K562 (cell line): Measurements from ENCODE around the gene CCDC85C. TPM values are rescaled to one million over a fixed set of nuclear protein-coding genes. Genes with fewer than 3 reads are reported as not detected.

Experiments
- ATAC-seq: fragments of 200-7000 bp; cut with Tn5 transposase; 3 replicates; pipeline ENCODE4 v1.9.1; 2020; ENCODE audit warnings: moderate library complexity
- BruUV-seq: library from RNA; stranded (reverse); fragments of 400-500 nt; replicated peaks from 2 replicates; lab custom pipeline; 2021; lab: Mats Ljungman, UMichigan
- CTCF ChIA-PET: fragments of 300-600 bp; formaldehyde crosslinking; extraction: SDS; loops from one replicate; lab custom pipeline; 2021; ENCODE audit warnings: low intra/inter-chr PET ratio; lab: Yijun Ruan, JAX
- POLR2A ChIA-PET: fragments of 300-600, 350-650 bp; sonication (Branson Sonifier 250); formaldehyde crosslinking; extraction: SDS; loops from one replicate; lab custom pipeline; 2021; ENCODE audit warnings: antibody characterized with exemption, inconsistent platforms; lab: Yijun Ruan, JAX
- DNase-seq, 4 experiments: peaks; one replicate each; pipeline versions ENCODE4 v3.0.0 to v3.0.0-alpha.2; 2011 to 2018; ENCODE audit warnings: low spot score in 3 of 4, mixed read lengths in 3 of 4; ENCODE audit errors: extremely low read depth in 1 of 4
- FAIRE-seq: peaks from 2 replicates; lab custom pipeline; 2011; peaks lifted over from hg19 to GRCh38; lab: Jason Lieb, UNC
- H2AFZ ChIP-seq: 2 replicates; pipeline ENCODE4 v1.6.0; 2011; ENCODE audit warnings: low read depth, low read length, control low read depth, inconsistent platforms
- H3K27ac ChIP-seq: fragments of 200-600 bp; 3 replicates; pipeline ENCODE4 v1.8.0; 2011; ENCODE audit warnings: low read depth, mild to moderate bottlenecking, control low read depth, inconsistent platforms, low read length, moderate library complexity, mixed read lengths; ENCODE audit errors: extremely low read depth
- H3K27me3 ChIP-seq, 2 experiments: fragments of 300-600 bp in 1 of 2; 2 replicates in 1 of 2; 3 replicates in 1 of 2; pipeline versions ENCODE4 v1.6.0 to v1.8.0; 2011; ENCODE audit warnings: inconsistent platforms in 2 of 2, low read length in 2 of 2, mild to moderate bottlenecking in 1 of 2, mixed read lengths in 1 of 2, moderate library complexity in 1 of 2; ENCODE audit not compliant: control insufficient read depth in 2 of 2, insufficient read depth in 2 of 2
- H3K36me3 ChIP-seq: fragments of 300-600 bp; 3 replicates; pipeline ENCODE4 v1.8.0; 2011; ENCODE audit warnings: mild to moderate bottlenecking, low read length, inconsistent platforms; ENCODE audit not compliant: control insufficient read depth, insufficient read depth
- H3K4me1 ChIP-seq, 2 experiments: fragments of 200-600 bp in 1 of 2; replicated peaks in 1 of 2; 2 replicates in 1 of 2; 3 replicates in 1 of 2; pipeline versions ENCODE4 v1.5.1 to v1.8.0; 2011; ENCODE audit warnings: inconsistent platforms in 2 of 2, low read length in 2 of 2, mild to moderate bottlenecking in 1 of 2, mixed read lengths in 1 of 2, moderate library complexity in 1 of 2; ENCODE audit not compliant: control insufficient read depth in 2 of 2, insufficient read depth in 2 of 2
- H3K4me2 ChIP-seq: 2 replicates; pipeline ENCODE4 v1.6.1; 2011; ENCODE audit warnings: low read length, control low read depth, inconsistent platforms, mixed read lengths; ENCODE audit not compliant: insufficient read depth
- H3K4me3 ChIP-seq: fragments of 200-600 bp; sonication (generic), shearing (Covaris generic); 2 replicates; pipeline ENCODE4 v1.5.1; 2016; ENCODE audit warnings: control low read depth, inconsistent platforms
- H3K79me2 ChIP-seq: fragments of 200-600 bp; 3 replicates; pipeline ENCODE4 v1.8.0; 2011; ENCODE audit warnings: low read length, inconsistent platforms; ENCODE audit not compliant: control insufficient read depth, insufficient read depth
- H3K9ac ChIP-seq, 2 experiments: 2 replicates each; pipeline versions ENCODE4 v1.6.0 to v1.6.1; 2011; ENCODE audit warnings: low read depth in 2 of 2, low read length in 2 of 2, control low read depth in 1 of 2, inconsistent platforms in 1 of 2, mild to moderate bottlenecking in 1 of 2, mixed read lengths in 1 of 2; ENCODE audit not compliant: insufficient read depth in 1 of 2
- H3K9me1 ChIP-seq: one replicate; pipeline ENCODE4 v1.6.0; 2011; ENCODE audit warnings: inconsistent platforms, mild to moderate bottlenecking, low read length, moderate library complexity; ENCODE audit not compliant: control insufficient read depth, insufficient read depth
- H3K9me3 ChIP-seq: replicated peaks from 2 replicates; pipeline ENCODE4 v1.5.1; 2011; ENCODE audit warnings: low read depth, low read length, inconsistent platforms; ENCODE audit not compliant: control insufficient read depth, insufficient read depth
- H4K20me1 ChIP-seq: replicated peaks from 2 replicates; pipeline ENCODE4 v1.6.1; 2011; ENCODE audit warnings: low read length, inconsistent platforms, mixed read lengths; ENCODE audit not compliant: control insufficient read depth, insufficient read depth
- CXXC5 ChIP-seq: fragments of 250-450 bp; sonication (Bioruptor Pico); IDR thresholded peaks from 2 replicates; pipeline ENCODE4 v1.8.0; 2022; ENCODE audit warnings: inconsistent platforms, mild to moderate bottlenecking, moderate library complexity
- KAT8 ChIP-seq: fragments of 450-650 bp; IDR thresholded peaks from 2 replicates; pipeline ENCODE4 v1.6.1; 2016; ENCODE audit warnings: low read depth, mild to moderate bottlenecking
- KLF6 ChIP-seq: fragments of 250-450 bp; sonication (Bioruptor Pico); IDR thresholded peaks from 2 replicates; pipeline ENCODE4 v1.4.0; 2020; ENCODE audit warnings: mild to moderate bottlenecking, moderate library complexity, borderline replicate concordance
- NFIC ChIP-seq: fragments of 450-650 bp; IDR thresholded peaks from 2 replicates; pipeline ENCODE4 v1.6.1; 2017; ENCODE audit warnings: mild to moderate bottlenecking, inconsistent platforms
- RBM14 ChIP-seq: fragments of 200-400 bp; formaldehyde crosslinking; IDR thresholded peaks from 2 replicates; pipeline ENCODE4 v1.6.1; 2018; ENCODE audit warnings: low read depth, mild to moderate bottlenecking, low read length, moderate library complexity, borderline replicate concordance; ENCODE audit not compliant: insufficient read depth
- SAFB ChIP-seq: fragments of 200-400 bp; formaldehyde crosslinking; IDR thresholded peaks from 2 replicates; pipeline ENCODE4 v1.6.1; 2017; ENCODE audit warnings: low read depth, low read length, borderline replicate concordance
- SOX6 ChIP-seq: fragments of 450-650 bp; IDR thresholded peaks from 2 replicates; pipeline ENCODE4 v1.6.1; 2014; ENCODE audit warnings: mild to moderate bottlenecking
- TAL1 ChIP-seq: fragments of 450-650 bp; IDR thresholded peaks from 2 replicates; pipeline ENCODE4 v1.6.1; 2016; ENCODE audit warnings: mild to moderate bottlenecking
- XRCC4 ChIP-seq: IDR thresholded peaks from one replicate; pipeline ENCODE4 v1.6.1; 2011; ENCODE audit not compliant: insufficient read depth, insufficient read length; ENCODE audit errors: extremely low read depth
- ZNF174 ChIP-seq: fragments of 250-450 bp; sonication (Bioruptor Pico); IDR thresholded peaks from 2 replicates; pipeline ENCODE4 v1.4.0; 2020; ENCODE audit warnings: mild to moderate bottlenecking
- ZNF175 ChIP-seq: fragments of 200-800 bp; sonication (Bioruptor generic); IDR thresholded peaks from 2 replicates; pipeline ENCODE4 v1.6.1; 2016; ENCODE audit warnings: low read depth, mild to moderate bottlenecking, missing genetic modification characterization, missing compliant biosample characterization
- ZNF507 ChIP-seq: conservative IDR thresholded peaks from 2 replicates; pipeline ENCODE4 v1.6.1; 2017; ENCODE audit warnings: missing genetic modification characterization, missing compliant biosample characterization
- WGBS: fragments of 100-300 bp; shearing (Covaris generic); methylation state at CpG from one replicate; pipeline ENCODE4 v1.1.6; 2016; ENCODE audit warnings: low coverage, mixed read lengths; ENCODE audit not compliant: insufficient coverage; ENCODE audit errors: missing lambda C conversion rate; 5-methylcytosine and 5-hydroxymethylcytosine counted together
- in situ Hi-C: fragments of 300-500 bp; cut with MboI; formaldehyde crosslinking; loops from 4 replicates; pipeline ENCODE4 v1.15.0; 2018; ENCODE audit warnings: inconsistent platforms, mixed read lengths
- intact Hi-C: fragments of 100-400 bp; cut with micrococcal nuclease; formaldehyde crosslinking; loops from 2 replicates; pipeline ENCODE4 v1.14.2; 2022
- polyA plus RNA-seq, 8 experiments: library from polyadenylated mRNA; depleted of rRNA in 4 of 8; stranded (reverse) in 5 of 8; unstranded in 3 of 8; fragments of >200 nt; fragmentation: Nextera tagmentation in 2 of 8; fragmentation: Illumina TruSeq in 1 of 8; extraction: Ambion mirVana in 2 of 8; extraction: Trizol in 1 of 8; gene quantifications; 2 replicates each; pipeline versions ENCODE4 v1.2.1 to v1.2.3, GENCODE V29; 2011 to 2014; ENCODE audit warnings: inconsistent platforms in 1 of 8, missing spikeins in 1 of 8
- total RNA-seq, 7 experiments: library from RNA; depleted of rRNA in 6 of 7; stranded (reverse); fragments of >200 nt in 6 of 7; fragmentation: Illumina TruSeq in 2 of 7; extraction: Trizol in 2 of 7; gene quantifications; 2 replicates each; pipeline versions ENCODE4 v1.2.1 to v1.2.3, GENCODE V29; 2011 to 2021; ENCODE audit warnings: low replicate concordance in 1 of 7

Gene CCDC85C
- total and polyA plus RNA-seq, 9 of the 15 experiments (the other 6 are each of a cell fraction or from before 2014, with no cell fraction given), result 0.18 to 22.0 (median 6.3) TPM

GRCh38 chr14:99627510-99628381 lies 23.7 kb upstream of the CCDC85C start:
- Histone ChIP-seq H3K4me2 (no peak overlapping the region), H3K9ac (no peak overlapping the region), H3K27me3 (peaks cover 0 to 35% of the 10 kb centered on the region in 2 experiments; a peak in 2 of 5 replicates), H3K4me1 (peaks cover 0 to 8% of the 10 kb centered on the region in 2 experiments; a peak in 2 of 5 replicates), H3K36me3 (no peaks in the 10 kb centered on the region), H3K9me3 (no peaks in the 10 kb centered on the region), H3K4me3 (no peak overlapping the region), H3K9me1 (no peaks in the 10 kb centered on the region), H3K27ac (no peak overlapping the region), H4K20me1 (peaks cover 7% of the 10 kb centered on the region; the same call in 1 of the 2 replicates), H3K79me2 (no peaks in the 10 kb centered on the region), H2AFZ (no peak overlapping the region)
- TF ChIP-seq XRCC4 (no peak), SAFB (no peak), ZNF507 (tag) (no peak), ZNF174 (no peak), ZNF175 (CRISPR knock-in tag) (no peak), KAT8 (no peak), SOX6 (no peak), NFIC (no peak), TAL1 (no peak), RBM14 (no peak), CXXC5 (CRISPR knock-in tag) (no peak), KLF6 (no peak)
- ChIA-PET CTCF (interaction anchor here (0.6 to 1.9 kb wide), 3 partner anchors 9 to 110 kb away, joined by 3 to 22 read pairs (median 3); no protein-coding TSS in a partner anchor), POLR2A (interaction anchor here (1.1 kb wide), 2 partner anchors 8 to 22 kb away, joined by 4 to 5 read pairs; no protein-coding TSS in a partner anchor)
- ATAC-seq, result no peak
- no peak for FAIRE-seq
- no TSS peak for BruUV-seq
- in situ Hi-C loops (no loop called here), intact Hi-C loops (loop anchor here (10.0 kb wide), 1 partner anchor 243 kb away; no protein-coding TSS in a partner anchor)
- WGBS, result 0% methylated on average over 5 of the region's 13 CpGs
- DNase-seq, result no peak
